GM10266 (cell line): ENCODE results near the gene TRIM16.
"Not testable (repeated sequence)": the region's sequence is repeated elsewhere in the genome, so short reads cannot be mapped to it uniquely, and the experiment has no call there.

Experiments
- DNase-seq: peaks from one replicate; pipeline ENCODE4 v3.0.0; 2012; ENCODE audit errors: extremely low spot score
- TF ChIP-seq, protein P1 (sequence below): IDR thresholded peaks from 2 replicates; pipeline ENCODE4 v1.5.1; 2012; ENCODE audit warnings: mild to moderate bottlenecking, low read depth; ENCODE audit not compliant: control insufficient read depth, insufficient read depth; ENCODE audit errors: missing control alignments

The TRIM16 gene

DNA sequence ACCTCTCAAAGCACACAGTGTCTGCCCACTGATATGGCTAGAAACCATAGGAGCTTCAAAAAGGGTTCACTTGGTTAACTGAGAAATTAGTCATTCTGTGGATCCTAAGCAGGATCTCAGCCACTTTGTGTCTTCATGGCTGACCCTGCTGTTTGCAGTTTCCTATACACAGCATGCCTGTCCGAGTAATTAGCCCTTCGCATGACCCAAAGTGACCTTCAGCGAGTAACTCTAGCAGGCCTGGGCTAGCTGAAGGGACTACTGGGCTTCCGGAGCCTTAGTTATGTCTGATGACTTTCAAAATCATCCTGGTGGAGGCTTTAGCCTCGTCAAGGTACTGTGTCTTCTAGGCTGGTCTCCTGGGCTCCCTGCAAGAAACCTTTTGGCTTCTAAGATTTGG lies 35.7 kb downstream of the TRIM16 start:
- no peak for DNase-seq
- TF ChIP-seq, protein P1, sequence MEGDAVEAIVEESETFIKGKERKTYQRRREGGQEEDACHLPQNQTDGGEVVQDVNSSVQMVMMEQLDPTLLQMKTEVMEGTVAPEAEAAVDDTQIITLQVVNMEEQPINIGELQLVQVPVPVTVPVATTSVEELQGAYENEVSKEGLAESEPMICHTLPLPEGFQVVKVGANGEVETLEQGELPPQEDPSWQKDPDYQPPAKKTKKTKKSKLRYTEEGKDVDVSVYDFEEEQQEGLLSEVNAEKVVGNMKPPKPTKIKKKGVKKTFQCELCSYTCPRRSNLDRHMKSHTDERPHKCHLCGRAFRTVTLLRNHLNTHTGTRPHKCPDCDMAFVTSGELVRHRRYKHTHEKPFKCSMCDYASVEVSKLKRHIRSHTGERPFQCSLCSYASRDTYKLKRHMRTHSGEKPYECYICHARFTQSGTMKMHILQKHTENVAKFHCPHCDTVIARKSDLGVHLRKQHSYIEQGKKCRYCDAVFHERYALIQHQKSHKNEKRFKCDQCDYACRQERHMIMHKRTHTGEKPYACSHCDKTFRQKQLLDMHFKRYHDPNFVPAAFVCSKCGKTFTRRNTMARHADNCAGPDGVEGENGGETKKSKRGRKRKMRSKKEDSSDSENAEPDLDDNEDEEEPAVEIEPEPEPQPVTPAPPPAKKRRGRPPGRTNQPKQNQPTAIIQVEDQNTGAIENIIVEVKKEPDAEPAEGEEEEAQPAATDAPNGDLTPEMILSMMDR: no peak

DNA sequence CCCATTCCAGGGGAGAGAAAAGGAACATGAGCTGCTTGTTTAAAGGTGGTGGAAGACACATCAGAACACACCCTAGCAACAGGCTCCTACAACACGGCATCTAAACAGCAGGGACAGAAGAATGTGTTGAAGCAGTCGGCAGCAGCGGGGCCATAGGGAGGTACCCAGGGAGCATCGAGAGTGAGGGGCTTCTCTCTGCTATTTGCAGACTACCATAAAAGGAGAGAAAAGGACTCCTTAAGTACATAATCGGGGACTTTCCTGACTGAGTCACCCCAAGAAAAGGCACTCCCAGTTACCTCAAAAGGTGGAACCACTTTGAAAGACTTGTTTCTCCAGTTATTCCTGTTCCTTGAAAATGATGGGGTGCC lies 38.2 kb downstream of the TRIM16 start:
- DNase-seq: not testable (repeated sequence)

DNA sequence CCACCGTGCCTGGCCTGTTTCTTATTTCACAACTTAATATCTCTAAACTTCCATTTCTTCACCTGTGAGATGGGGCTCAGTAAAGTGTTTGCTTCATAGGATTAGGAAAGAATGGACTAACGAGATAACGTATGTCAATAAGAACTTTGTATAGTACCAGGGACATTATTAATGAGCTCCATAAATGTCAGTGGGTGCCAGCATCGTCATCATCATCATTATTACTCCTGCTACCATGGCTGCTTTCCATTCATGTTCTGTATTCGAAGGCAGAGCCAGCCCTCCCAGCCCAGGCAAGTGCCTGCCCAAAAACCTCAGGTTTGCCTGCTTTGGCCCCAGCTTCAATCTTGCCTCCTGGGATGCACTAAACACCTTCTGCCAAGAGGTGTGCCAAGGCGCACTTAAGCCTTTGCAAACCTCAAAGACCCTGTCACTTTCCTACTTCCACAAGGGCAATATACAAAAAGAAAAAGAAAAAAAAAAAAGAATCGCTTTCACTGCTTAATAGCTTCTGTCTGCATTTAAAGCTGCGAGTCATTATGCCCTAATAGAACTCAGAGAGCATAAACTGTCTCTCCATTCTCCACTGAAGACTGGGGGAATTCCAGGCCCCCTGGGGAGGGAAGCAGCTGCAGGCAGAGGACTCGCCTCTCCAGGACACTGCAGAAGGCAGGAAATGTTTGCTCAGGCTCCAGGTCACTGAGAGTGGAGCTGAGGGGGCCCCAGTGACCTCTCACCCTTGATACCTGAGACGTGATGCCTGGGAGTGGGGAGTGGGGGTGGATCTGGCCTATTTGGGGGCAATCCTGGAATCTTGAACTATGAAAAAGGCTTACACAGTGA lies 38.8 kb downstream of the TRIM16 start:
- DNase-seq: not testable (repeated sequence)

DNA sequence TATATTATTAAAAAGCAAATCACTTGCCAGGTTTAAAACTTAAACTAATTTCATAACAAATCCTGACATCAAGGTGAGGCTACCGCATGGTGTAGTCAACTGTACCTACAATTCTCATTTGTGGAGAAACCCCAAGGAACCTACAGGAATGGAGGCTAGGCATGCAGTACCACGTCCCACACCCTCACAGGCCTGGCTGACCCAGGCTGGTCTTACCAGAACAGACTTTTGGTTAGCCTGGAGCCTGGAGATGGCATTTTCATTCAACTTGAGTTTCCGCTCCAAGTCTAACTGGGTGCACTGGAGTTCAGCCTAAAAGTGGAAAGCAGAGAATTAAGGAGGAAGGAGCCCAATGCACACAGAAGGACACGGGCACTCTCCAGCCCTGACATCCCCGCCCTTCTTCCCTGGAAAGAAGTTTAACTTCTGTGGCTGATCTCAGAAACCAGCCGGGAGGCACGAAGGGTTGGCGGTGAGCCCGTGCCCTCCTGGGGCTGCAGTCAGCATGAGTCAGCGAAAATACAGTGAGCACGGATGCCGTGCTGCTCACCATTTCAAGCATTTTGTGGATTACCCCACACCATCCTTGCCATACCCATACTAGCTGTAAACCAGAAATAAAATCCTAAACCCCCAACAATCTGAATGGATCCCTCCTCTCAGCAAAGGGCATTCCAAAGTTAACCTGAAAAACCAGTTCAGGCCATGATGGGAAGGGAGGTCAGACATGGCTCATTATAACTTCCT lies 41.4 kb downstream of the TRIM16 start:
- DNase-seq: not testable (repeated sequence)

DNA sequence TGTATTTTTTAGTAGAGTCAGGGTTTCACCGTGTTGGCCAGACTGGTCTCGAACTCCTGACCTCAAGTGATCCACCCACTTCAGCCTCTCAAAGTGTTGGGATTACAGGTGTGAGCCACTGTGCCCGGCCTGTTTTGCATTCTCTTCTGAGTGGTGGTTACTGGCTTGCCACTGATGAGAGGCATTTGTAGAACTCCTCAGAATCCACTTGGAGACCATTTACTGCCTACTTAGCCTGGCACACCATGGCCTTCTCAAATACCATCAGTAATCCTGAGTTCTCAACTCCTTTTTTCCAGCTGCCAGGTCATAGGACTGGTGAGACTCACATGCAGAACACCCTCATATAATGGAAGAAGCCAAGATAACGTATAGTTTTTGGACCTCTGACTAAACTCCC lies 42.1 kb downstream of the TRIM16 start:
- DNase-seq: not testable (repeated sequence)

DNA sequence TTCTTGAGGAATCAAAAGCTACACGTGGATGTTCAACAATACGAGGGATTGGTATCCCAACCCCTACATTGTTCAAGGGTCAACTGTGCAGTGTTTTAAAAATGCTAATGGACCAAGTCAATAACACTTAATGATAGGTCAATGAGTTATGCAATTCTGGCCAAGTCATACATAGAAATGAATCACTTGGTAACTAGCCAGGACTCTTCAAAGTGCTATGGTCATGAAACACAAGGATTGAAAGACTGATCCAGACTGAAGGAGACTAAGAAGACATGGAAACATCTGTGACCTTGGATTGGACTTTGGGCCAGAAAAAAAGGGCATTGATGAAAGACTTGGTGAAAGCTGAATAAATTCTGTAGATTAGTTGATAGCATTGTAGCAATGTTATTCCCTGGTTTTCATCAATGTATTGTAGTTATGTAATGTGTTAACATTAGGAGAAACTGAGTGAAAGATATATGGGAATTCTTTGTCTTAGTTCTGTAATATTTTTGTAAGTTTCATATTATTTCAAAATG lies 53.1 kb downstream of the TRIM16 start:
- DNase-seq: not testable (repeated sequence)

DNA sequence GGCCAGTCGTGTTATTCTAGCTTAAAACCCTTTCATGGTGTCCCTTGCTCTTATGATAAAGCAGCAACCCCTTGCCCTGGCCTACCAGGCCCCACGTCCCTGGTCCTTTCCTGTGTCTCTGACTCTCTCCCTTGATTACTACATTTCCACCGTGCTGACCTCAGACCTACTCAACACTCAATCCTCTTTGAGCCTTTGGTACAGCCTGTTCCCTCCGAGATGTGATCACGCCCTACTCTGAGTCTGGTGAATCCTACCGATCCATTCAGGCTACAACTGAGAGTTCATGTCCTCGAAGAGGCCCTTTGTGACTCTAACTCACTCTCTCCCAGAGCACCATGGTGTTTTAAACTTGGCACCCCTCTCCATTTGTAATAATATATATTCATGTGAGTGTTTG lies 54.1 kb downstream of the TRIM16 start:
- DNase-seq: not testable (repeated sequence)

DNA sequence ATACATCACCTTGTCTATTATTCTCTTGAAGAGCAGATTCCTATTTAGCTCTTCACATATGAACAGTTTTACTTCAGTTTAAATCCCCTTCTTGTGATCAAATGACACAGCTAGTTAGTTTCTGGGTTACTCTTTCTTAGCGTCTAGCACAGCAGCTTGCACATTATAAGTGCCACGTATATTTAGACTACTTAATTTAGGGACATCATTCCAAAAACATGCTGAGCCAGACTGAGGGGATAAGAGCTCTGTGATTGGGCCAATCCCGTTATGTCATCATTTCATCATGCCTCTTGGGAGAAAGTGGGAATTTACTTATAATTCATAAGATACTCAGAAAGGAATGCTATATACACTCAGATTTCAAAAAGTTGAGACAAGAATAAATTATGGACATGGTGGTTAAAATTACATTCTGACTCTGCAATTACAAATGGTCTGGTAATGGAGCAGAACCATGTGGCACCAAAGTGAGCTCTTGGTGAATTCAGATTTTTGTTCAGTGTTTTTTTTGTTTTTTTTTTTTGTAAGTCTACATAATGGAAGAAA lies 60.4 kb downstream of the TRIM16 start:
- not testable (repeated sequence) for DNase-seq

DNA sequence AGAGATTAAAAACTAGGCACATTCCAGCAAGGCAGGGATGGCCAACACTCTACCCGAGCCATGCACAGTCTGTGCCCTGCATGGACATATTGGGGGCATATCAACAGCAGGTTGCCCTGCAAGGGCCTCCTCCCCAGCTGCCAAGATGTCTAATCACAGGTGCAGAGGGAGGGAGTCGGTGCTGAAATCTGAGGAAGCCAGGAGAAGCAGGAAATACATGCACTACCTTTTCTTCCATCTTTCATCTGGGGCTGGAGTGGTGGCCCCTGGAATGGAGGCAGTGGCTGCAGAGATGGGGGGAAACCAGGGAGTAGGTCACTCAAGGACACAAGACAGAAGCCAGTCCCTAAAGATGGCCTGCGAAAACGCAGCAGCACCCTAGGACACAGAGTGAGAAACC lies 60.9 kb downstream of the TRIM16 start:
- not testable (repeated sequence) for DNase-seq

DNA sequence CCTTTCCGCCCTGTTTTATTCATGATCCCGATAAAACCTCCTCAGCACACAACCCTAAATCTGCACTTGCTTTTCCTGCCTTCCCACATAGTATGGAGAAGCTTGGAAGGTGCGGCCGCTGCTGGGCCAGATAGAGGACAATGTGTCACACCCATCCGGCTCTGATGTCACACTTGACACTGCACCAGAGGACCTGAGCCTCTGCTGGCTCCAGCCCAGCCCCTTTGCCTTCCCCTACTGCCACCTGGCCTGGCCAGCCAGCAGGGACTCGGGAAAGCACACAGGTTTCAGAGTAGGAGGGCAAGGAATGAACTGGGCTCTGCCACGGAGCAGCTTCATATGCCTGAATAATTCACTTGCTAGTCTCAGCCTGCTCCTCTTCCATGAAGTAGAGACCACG lies 62.0 kb downstream of the TRIM16 start:
- DNase-seq: not testable (repeated sequence)

DNA sequence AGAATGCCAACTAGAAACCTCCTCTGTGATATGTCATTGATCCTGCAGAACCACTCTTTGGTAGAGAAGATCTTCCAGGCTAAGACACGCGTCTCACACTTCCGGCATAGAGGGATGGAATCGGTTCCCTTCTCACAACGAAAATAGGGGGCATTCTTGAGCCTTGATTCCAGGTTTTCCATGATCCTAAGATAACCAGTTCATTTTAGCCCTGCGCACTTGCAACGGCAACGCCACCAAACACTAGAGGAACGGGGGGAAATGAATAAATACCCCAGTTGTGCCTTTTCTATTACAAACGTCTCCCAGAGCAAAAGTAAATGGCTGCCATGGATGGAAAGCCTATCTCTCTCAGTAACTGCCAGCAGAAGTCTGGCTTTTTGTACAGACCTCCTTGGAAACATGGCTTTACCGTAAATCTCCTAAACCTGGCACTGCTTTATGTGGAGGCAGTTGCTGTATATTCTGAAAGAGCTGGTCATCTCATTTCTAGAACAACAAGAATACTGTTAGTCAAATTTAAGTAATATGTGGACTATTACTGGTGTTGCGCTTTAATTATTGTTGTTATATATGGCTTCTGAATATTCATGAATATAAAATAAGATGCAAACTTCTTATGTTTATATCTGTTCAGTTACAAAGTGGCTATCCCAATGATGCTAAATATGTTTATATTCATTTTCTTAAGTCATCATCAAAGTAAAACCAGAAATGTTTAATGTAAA lies 64.6 kb downstream of the TRIM16 start, which contains the start of gene FBXW10B:
TSS of gene FBXW10B (minus strand) at position 374 of the 728 bp plus-strand sequence. CDS start at position 182, 192 bp downstream.
- not testable (repeated sequence) for DNase-seq

DNA sequence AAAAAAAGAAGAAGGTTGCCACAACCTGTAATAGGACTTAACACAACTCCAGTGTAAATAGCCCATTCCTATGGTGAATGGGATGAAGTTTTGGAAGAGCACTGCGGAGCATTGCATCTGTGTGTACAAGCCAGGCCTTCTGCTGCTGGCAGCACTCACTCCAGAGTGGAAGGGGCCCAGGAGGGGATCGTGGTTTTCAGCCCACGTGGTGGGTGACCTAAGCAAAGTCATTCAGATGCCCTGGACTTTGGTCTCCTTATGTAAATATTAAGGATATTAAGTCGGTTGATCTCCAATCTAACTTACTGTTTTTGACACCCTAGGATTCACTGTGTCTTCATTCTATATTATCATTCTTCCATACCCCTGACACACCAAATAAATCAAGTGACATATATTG lies 67.3 kb downstream of the TRIM16 start:
- not testable (repeated sequence) for DNase-seq

DNA sequence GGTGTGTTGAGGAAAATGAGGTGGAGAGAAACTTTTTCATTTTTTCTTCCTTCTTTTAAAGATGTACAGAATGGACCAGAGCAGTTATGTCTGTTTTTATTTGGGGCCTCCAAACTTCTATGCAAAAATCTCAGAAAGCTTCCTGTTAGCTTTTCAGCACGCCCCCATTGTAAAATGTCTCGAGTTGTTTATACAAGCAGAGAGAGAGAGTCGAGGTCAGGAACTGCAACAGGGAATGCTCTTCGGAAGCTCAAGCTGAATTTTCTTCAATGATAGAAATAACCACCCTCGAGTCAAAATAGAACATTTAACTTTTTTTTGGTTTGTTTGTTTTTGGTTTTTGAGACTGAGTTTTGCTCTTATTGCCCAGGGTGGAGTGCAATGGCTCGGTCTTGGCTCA lies 68.3 kb downstream of the TRIM16 start:
- not testable (repeated sequence) for DNase-seq

DNA sequence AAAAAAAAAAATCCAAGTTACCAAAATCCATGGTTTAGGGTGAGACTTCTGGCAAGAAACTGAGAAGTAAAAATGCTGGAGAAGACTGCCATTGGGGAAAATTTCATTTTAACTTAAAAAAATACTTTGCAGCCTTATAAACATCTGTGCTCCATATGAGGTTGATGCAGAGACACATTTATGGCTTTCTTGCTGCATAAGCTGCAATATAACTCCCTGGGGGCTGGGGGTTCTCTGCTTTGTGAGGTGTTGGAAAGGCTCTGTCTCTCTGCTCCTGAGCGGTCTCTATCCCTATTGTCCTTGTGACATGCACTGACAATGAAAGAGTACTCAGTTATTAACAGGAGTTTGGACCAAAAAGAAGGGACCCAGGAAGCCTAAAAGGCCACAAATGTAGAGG lies 71.0 kb downstream of the TRIM16 start:
- not testable (repeated sequence) for DNase-seq

DNA sequence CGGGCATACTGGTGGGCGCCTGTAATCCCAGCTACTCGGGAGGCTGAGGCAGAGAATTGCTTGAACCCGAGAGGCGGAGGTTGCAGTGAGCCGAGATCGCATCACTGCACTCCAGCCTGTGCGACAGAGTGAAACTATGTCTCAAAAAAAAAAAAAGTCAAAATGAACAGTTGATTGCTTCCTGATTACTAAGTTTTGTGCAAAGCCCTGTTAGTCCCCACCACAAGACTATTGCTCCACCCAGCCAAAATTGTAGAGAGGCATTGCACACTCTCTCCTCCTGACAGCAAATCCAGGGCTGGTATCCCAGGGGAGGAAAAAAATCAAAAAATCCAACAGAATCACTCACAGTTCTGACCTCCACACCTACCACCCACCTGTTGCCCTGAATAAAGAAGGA lies 91.2 kb downstream of the TRIM16 start:
- not testable (repeated sequence) for DNase-seq

DNA sequence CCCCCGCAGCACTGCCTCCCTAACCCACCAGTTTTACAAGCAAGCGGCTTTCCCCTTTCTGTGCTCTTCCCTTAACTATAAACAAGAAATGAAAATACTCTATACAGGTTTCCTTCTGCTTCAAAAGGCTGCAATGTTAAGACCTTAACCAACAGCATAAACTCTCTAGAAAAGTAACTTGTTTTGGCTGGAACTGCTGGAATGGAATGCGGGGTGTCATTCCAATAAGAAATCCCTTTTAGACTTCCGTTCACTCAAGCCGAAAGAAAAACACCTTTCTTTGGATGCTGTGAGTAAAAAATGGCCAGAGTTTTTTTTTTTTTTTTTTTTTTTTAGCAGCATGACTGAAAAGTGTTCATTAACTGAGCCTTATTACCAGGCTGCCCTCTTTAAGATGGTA lies 92.1 kb downstream of the TRIM16 start:
- not testable (repeated sequence) for DNase-seq

DNA sequence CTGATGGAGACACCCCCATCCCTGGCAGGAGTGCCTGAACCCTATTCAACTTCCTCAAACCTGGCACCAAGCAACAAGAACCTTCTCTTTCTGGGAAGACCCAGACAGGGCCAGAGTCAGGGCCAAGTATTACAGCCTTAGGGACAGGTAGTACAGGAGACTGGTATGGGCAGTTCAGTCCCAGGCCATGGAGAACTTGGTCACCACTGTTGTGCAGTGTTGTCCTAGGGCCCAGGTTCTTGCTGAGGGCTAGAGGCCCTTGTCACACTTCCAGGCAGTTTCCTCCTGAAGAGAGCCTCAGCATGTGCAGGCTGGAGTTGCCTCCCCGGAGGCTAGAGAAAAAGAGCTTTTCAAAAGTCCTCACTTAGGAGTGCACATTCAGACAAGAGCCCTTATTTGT lies 93.3 kb downstream of the TRIM16 start:
- not testable (repeated sequence) for DNase-seq

DNA sequence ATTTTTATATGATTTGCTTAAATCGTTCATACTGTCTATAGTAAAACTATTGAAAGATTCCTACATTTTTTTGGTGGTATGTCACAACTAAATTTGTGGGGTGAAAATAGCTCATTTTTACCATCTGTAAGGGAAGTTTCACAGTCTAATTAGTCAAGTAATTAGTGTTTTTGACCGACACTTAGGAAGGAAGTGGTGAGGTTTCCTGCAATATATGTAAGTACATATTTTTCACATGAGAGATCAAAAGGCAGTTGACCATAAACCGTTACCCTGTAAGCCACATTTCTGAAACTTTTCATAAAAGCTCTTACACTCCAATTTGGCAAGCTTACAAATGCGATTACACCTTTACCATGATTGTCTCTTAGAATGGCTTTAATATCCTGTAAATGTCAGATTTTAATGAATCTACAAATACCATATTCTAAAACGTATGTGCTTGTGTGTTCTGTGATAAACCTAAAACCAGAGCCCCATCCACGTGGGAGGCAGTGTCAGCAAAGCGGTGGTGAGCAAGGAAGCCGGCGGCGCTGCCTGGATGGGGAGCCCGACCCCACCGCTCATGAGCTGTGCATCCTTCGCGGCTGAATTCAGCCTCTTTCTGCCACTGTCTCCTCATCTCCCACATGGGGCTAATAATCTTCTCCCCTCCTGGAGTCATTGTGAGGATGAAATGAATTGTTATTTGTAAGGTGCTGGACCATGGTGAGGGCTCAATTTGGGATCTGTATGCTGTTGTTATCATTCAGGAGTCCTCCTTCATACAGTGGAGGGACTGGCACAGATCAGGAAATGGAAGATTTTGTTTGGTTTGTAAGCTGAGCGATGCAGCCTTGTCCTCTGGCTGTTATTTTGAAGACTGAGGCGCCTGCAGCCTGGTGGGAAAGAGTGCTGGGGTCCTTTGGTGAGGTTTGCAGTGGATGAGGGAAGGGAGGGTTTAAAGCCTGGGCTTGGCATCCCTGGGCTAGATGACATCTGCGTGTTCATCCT lies 94.3 kb downstream of the TRIM16 start:
- DNase-seq: not testable (repeated sequence)
